Transverse colon (tissue), 4 donors: Measurements from ENCODE around the gene FCMR. TPM values are rescaled to one million over a fixed set of nuclear protein-coding genes. Genes with fewer than 3 reads are reported as not detected.

Source experiments
- DNase-seq: peaks from one replicate; pipeline ENCODE4 v3.0.0-alpha.2; 2019
- H3K27ac ChIP-seq, 4 donors: fragments of 200-600 bp; sonication (generic); 2 replicates each; pipeline ENCODE4 v1.5.1; 2016 to 2018; ENCODE audit warnings: inconsistent platforms in 4 of 4
- H3K27me3 ChIP-seq: fragments of 200-600 bp; sonication (generic); 2 replicates; pipeline ENCODE4 v1.5.1; 2017; ENCODE audit warnings: inconsistent platforms
- H3K36me3 ChIP-seq, 4 donors: fragments of 200-600 bp; sonication (generic); 2 replicates each; pipeline ENCODE4 v1.5.1; 2017 to 2019; ENCODE audit warnings: inconsistent platforms in 4 of 4
- H3K4me1 ChIP-seq, 4 donors: fragments of 200-600 bp; sonication (generic); 2 replicates each; pipeline ENCODE4 v1.5.1; 2017 to 2020; ENCODE audit warnings: inconsistent platforms in 4 of 4
- H3K4me3 ChIP-seq, 4 donors: fragments of 200-600 bp; sonication (generic); 1 replicate in 1 of 4; 2 replicates in 3 of 4; pipeline versions ENCODE4 v1.5.1 to v1.6.1; 2017 to 2019; ENCODE audit warnings: inconsistent platforms in 4 of 4
- H3K9me3 ChIP-seq, 2 donors: fragments of 200-600 bp; sonication (generic); 2 replicates each; pipeline ENCODE4 v1.5.1; 2017 to 2019; ENCODE audit warnings: inconsistent platforms in 2 of 2
- CTCF ChIP-seq, 5 experiments: fragments of 200-600 bp in 3 of 5; fragments of 450-650 bp in 2 of 5; sonication (generic) in 3 of 5; IDR thresholded peaks; 1 replicate in 2 of 5; 2 replicates in 3 of 5; pipeline ENCODE4 v1.5.1; 2016 to 2017; ENCODE audit warnings: antibody characterized with exemption in 5 of 5, inconsistent platforms in 3 of 5, mild to moderate bottlenecking in 2 of 5, moderate library complexity in 1 of 5
- EP300 ChIP-seq: sonication (generic); formaldehyde crosslinking; IDR thresholded peaks from one replicate; pipeline ENCODE4 v1.6.1; 2017; ENCODE audit warnings: antibody characterized with exemption, low read depth
- POLR2A ChIP-seq: fragments of 450-650 bp; IDR thresholded peaks from one replicate; pipeline ENCODE4 v1.6.1; 2016; ENCODE audit warnings: antibody characterized with exemption, mild to moderate bottlenecking, moderate library complexity
- POLR2AphosphoS5 ChIP-seq, 3 donors: sonication (generic); formaldehyde crosslinking; IDR thresholded peaks; one replicate each; pipeline ENCODE4 v1.6.1; 2016; ENCODE audit warnings: antibody characterized with exemption in 3 of 3
- WGBS, 2 donors: methylation state at CpG; one replicate each; pipeline ENCODE4 v1.1.5; 2018; ENCODE audit warnings: low coverage in 1 of 2; 5-methylcytosine and 5-hydroxymethylcytosine counted together
- in situ Hi-C, 4 donors: fragments of 200-750 bp; cut with MboI; loops; one replicate each; pipeline versions ENCODE4 v1.15.0 to v1.15.1; 2017; ENCODE audit warnings: low sequenced_read_pairs in 3 of 4, low pct_ligation_motif_present in 1 of 4, low pct_unique_long_range_greater_than_20kb in 1 of 4
- intact Hi-C: fragments of 100-400 bp; cut with DNase I; formaldehyde crosslinking; loops from one replicate; pipeline ENCODE4 v1.15.1; 2023; ENCODE audit warnings: low total_unique reads
- total RNA-seq, 4 donors: library from RNA; depleted of rRNA; stranded (reverse); fragments of >200 nt; gene quantifications; one replicate each; pipeline ENCODE4 v1.1.0, GENCODE V29; 2016

FCMR gene
- total RNA-seq, 4 donors from 2014 or later: 1.00 to 51.6 (median 15.9) TPM

- in situ Hi-C loops: no loop called here
- TF ChIP-seq CTCF (IDR thresholded peaks at IDR 0.05) (no peak), EP300 (no peak), POLR2A (no peak), POLR2AphosphoS5 (IDR thresholded peaks at IDR 0.05) (no peak)
- intact Hi-C loops: no loop called here
These were observed 43.3 kb downstream of the FCMR start for GRCh38 chr1:206878456-206878855.

GRCh38 chr1:206875752-206876377, 45.9 kb downstream of the FCMR start:
- TF ChIP-seq POLR2A (no peak), CTCF (IDR thresholded peaks at IDR 0.05) (no peak), EP300 (no peak), POLR2AphosphoS5 (IDR thresholded peaks at IDR 0.05) (no peak)
- intact Hi-C loops (no loop called here), in situ Hi-C loops (no loop called here)
- H3K27ac ChIP-seq: no peak overlapping the region
- H3K4me3 ChIP-seq: no peak overlapping the region
- no peaks in the 10 kb centered on the region for H3K27me3 ChIP-seq
- WGBS, 2 donors: 76 to 81% methylated on average over 3 of the region's 3 CpGs
- peaks cover 11 to 15% of the 10 kb centered on the region in 2 donors for H3K9me3 ChIP-seq
- DNase-seq: no peak
- H3K36me3 ChIP-seq: no peaks in the 10 kb centered on the region
- H3K4me1 ChIP-seq: no peaks in the 10 kb centered on the region

More at GRCh38 chr1:206878456-206878855, 43.3 kb downstream of the FCMR start:
- Histone ChIP-seq H3K36me3 (no peaks in the 10 kb centered on the region), H3K27me3 (no peaks in the 10 kb centered on the region), H3K4me1 (no peaks in the 10 kb centered on the region), H3K9me3 (peaks cover 11 to 15% of the 10 kb centered on the region in 2 donors), H3K4me3 (no peak overlapping the region), H3K27ac (no peak overlapping the region)
- no peak for DNase-seq

- Histone ChIP-seq H3K36me3 (no peaks in the 10 kb centered on the region), H3K4me3 (no peak overlapping the region), H3K9me3 (peaks cover 8 to 11% of the 10 kb centered on the region in 2 donors), H3K27me3 (no peaks in the 10 kb centered on the region), H3K4me1 (no peaks in the 10 kb centered on the region), H3K27ac (no peak overlapping the region)
- no peak for DNase-seq
- in situ Hi-C loops: no loop called here
- intact Hi-C loops: no loop called here
- WGBS, 2 donors: 83 to 88% methylated on average over 3 of the region's 3 CpGs
- TF ChIP-seq EP300 (no peak), POLR2A (no peak), CTCF (IDR thresholded peaks at IDR 0.05) (no peak), POLR2AphosphoS5 (IDR thresholded peaks at IDR 0.05) (no peak)
These were observed 48.0 kb downstream of the FCMR start for GRCh38 chr1:206873603-206874188.

- WGBS, 2 donors: 74 to 89% methylated on average over 3 of the region's 3 CpGs
- no peak overlapping the region for H3K27ac ChIP-seq
- in situ Hi-C loops (no loop called here), intact Hi-C loops (no loop called here)
- peaks cover 0 to 3% of the 10 kb centered on the region in 2 donors for H3K9me3 ChIP-seq
- DNase-seq: no peak
- H3K27me3 ChIP-seq: no peaks in the 10 kb centered on the region
- H3K4me3 ChIP-seq: no peak overlapping the region
- H3K36me3 ChIP-seq: no peaks in the 10 kb centered on the region
- H3K4me1 ChIP-seq: no peaks in the 10 kb centered on the region
- TF ChIP-seq POLR2AphosphoS5 (IDR thresholded peaks at IDR 0.05): peak in 1 of 3 donors; percentile 55
- no peak for TF ChIP-seq CTCF (IDR thresholded peaks at IDR 0.05)
These were observed 49.6 kb downstream of the FCMR start for GRCh38 chr1:206872139-206872538.
